ENCODE results near the gene ARHGEF12.

DNA sequence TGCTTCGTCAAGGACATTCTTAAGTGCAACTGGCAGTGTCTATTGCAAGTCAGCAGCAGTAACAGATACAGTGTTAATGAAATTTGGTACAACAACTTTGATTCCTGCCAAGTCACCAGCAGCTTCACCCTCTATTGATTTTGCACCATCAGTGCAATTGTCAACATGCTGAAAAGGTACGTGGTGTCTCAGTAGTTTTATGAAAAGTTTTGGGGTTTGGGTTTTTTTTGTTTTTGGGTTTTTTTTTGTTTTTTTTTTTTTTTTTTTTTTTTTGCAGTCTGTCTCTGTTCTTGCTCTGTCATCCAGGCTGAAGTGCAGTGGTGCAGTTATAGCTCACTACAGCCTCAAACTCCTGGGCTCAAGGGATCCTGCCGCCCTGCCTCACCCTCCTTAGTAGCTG, 156.3 kb downstream of the ARHGEF12 start:
- TF ChIP-seq CTCF (optimal IDR thresholded peaks at IDR 0.05 in 1 of 3, IDR thresholded peaks at IDR 0.05 in 1 of 3, conservative IDR thresholded peaks at IDR 0.05 in 1 of 3; ENCODE audit: extremely low read depth in 1 of 3, insufficient read depth in 2 of 3, low read length in 3 of 3) (no peak), EZH2 (IDR thresholded peaks at IDR 0.05; ENCODE audit: low read length) (no peak)
